HG02840 (cell line): Measurements from ENCODE around the gene FAAP20.

ENCODE experiments used
- ATAC-seq: cut with Tn5 transposase; IDR thresholded peaks from one replicate; pipeline ENCODE4 v1.9.1; 2021; ENCODE audit warnings: mild to moderate bottlenecking, moderate library complexity, moderate number of reproducible peaks; ENCODE audit not compliant: unreplicated experiment, low FRiP score

The FAAP20 gene

GRCh38 chr1:2181271-2181670 lies 13.3 kb downstream of the FAAP20 start:
- no peak for ATAC-seq

DNA sequence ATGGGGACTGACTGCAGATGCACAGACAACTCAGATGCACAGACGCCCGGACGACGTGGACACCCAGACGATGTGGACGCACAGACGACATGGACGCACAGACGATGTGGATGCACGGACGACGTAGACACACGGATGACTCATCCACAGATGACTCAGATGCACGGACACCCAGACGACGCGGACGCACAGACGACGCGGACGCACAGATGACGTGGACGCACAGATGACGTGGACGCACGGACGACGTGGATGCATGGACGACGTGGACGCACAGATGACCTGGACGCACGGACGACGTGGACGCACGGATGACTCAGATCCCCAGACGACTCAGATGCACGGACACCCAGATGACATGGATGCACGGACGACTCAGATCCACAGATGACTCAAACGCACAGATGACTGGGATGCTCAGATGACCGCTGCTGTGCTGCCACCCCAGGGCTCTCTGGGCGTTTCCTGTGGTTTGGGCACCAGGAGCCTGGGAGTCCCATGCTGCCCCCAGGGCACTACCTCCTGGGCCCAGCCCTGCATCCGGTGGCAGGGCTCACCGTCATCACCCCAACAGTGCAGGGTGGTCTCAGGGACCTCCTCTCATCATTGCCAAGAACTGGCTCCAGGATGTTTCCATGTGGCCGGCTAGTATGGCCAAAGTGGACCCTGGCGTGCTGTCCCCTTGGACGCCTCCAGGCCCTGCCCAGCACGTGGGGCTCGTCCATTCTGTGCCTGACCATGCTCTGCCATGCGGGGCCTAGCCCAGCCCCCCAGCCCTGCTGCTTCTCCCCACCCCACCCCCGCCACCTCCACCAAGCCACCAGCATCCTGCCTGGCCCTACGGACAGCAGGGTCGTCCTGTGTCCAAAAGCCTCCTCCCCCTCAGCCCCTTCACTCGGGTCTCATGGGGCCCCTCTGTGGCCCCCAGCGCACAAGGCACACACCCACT lies 14.0 kb downstream of the FAAP20 start:
- ATAC-seq: no peak

GRCh38 chr1:2179283-2180013 lies 15.1 kb downstream of the FAAP20 start:
- no peak for ATAC-seq

DNA sequence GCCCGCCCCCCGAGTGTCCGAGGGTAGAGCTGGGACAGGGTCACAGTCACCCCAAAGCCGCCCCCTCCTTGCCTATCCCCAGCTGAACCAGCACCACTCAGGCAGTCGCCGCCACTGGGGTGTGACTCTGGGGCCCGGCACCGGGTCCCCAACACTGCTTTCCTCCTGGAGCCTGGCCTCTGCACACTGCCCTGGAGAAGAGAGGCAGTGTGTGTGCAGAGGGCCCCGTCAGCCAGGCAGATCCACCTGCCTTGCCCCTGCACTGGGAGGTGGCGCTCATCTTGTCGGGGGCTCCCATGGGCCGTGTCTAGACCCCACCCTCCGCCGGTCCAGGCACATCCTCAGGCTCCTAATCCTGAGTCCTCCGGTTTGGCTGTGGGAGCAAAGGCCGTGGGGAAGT lies 15.7 kb downstream of the FAAP20 start:
- no peak for ATAC-seq

DNA sequence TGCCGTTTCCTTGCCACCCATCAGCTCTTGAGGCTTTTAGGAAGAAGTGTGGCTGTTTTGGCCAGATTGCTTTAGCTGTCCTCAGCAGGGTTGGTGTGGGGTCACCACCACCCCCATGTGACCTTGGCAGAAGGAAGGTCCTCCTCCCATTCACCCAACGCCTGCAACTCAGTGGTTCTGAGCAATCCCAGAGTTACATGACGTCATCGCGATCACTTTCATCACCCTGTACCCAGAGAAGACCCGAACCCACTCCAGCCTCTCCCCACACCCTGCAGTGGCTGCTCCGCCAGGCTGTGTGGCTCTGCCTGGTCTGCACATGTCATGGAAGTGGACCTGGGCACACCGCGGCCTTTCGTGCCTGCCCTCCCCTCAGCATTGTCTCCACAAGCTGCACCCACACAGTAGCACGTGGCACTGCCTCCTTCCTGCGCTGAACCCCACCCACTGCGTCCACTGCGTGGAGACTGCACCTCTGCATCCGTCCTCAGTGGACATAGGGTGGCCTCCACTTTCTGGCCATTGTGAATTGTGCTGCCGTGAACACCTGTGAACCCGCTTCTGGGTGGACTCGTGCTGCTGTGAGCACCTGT lies 16.5 kb downstream of the FAAP20 start:
- ATAC-seq: no peak

GRCh38 chr1:2177541-2177940 lies 17.0 kb downstream of the FAAP20 start:
- no peak for ATAC-seq

DNA sequence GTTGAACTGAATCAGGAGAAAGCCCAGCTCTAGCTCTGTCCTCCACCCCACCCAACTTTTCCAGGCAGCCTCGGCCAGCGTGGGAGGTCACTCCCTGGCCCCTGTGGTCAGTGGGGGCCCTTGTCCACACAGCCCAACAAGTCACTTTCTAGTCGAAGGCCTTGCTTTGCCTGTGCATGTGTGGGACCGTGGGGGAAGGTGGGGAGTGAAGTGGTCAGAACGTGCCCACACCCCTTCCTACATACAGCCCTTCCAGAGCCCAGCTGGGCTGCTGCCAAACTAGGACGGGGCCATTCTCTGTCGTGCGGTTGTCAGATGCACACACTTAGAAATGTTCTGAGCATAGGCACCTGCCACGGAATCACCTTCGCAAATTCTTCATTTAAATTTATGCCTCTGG lies 18.0 kb downstream of the FAAP20 start:
- no peak for ATAC-seq

DNA sequence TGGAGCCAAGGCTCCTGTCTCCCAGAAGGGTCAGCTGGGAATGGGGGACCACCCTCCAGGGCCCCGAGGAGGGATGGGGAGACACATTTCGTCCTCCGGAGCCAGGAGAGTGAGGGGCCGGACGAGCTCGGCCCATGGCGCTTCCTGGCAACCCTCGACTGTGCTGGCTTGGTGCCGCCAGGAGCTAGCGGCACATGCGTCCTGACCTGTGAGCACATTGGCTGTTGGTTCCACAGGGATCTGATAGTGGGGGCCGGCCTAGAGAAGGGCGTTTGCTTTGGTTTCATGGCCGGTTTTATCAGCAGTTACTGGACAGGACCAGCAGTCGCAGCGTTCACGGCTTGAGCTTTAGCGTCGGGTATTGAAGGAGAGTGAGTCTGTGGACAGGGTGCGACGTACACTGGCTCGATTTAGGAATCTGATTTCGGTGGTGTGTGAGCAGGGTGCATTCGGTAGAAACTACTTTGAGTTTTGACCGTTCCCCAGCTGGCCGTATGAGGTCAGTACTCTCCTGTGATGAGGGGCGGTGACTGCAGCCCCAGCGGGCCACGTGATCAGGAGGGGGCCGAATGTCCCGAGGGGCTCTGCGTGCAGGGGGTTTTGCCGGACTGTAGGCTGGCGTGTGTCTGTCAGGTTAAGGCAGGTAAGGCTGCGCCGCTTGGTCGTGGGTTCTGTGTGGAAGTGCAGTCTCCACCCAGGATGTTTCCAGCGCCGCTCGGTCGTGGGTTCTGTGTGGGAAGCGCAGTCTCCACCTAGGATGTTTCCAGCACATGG lies 18.7 kb downstream of the FAAP20 start:
- no peak for ATAC-seq

DNA sequence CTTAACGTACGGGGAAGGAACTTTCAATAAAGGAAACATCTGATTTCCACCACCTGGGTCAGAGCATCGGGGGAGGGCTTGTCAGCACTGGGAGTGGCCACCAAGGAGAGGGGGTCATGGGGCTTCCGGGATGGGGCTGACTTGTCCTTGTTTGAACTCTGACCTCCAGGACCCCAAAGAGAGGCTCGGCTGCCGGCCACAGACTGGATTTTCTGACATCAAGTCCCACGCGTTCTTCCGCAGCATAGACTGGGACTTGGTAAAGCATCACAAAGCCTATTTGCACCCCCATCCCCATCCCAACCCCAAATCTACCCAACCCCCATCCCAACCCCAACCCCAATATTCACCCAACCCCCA lies 19.5 kb downstream of the FAAP20 start:
- ATAC-seq: no peak

DNA sequence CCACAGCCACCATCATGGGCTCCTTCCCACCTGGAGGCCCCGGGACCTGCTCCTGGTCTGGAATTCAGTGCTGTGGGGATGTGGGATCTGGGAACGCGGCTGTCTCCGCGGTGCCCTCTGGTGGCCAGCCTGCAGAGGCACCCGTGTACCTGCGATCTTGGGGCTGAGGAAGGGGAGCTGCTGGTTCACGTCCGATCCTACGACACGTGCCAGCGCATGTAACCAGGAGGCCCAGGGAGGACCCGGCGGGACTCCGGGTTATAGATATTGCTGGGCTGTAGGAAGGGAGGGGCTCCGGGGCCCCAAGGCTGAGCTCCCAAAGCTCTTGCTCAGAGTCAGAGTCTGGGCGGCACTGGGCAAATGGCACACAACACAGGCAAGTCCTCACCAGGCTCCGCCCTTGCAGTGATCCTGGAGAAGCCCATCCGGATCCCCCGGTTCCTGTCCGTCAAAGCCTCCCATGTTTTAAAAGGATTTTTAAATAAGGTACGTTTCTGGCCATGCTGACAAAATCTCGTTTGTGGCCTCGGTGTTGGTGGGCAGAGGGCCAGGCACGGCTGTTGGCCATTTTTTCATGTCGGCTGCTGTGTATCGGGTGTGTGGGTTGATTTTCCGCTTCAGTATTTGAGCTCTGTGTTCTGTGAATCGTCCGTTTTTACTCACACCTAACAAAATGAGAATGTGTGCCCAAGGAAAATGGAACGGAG lies 20.1 kb downstream of the FAAP20 start:
- no peak for ATAC-seq

DNA sequence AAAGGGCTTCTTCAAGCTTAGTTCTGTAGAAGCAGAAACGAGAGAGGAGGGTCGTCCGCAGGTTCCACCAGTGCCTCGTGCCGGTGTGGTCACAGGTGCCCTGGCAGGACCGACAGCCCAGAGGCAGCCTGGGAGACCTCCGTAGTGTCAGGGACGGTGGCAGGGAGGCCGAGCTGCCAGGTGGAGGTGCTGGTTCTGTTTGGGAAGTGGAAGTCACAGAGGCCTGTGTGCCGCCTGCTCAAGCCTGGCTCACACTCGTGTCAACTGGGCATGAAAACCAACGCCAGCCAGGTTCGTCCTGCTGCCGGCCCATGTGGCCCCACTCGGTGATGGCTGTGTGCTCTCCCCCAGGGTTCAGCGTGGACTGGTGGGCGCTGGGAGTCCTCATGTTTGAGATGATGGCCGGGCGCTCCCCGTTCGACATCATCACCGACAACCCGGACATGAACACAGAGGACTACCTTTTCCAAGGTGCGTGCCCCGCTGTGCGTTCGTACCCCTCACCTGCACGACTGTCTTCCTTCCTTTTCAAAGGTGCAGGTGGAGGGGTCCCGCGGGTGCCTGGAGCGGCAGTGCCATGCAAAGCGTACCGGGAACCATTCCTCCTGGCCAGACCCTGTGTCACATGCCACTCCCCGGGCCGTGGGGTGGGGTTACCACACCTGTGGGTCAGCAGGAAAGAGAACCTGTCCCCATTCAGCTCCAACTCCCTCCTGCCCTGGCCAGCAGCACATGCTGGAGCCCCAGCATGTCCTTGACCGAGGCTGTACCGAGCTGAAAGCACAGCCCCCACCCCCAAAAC lies 20.8 kb downstream of the FAAP20 start:
- no peak for ATAC-seq

GRCh38 chr1:2172551-2173146 lies 21.9 kb downstream of the FAAP20 start:
- no peak for ATAC-seq

- ATAC-seq: no peak
Measured at GRCh38 chr1:2172012-2172411, 22.6 kb downstream of the FAAP20 start.

- no peak for ATAC-seq
Measured at GRCh38 chr1:2170211-2170610, 24.4 kb downstream of the FAAP20 start.

- no peak for ATAC-seq
Measured at GRCh38 chr1:2169200-2169836, 25.3 kb downstream of the FAAP20 start.

DNA sequence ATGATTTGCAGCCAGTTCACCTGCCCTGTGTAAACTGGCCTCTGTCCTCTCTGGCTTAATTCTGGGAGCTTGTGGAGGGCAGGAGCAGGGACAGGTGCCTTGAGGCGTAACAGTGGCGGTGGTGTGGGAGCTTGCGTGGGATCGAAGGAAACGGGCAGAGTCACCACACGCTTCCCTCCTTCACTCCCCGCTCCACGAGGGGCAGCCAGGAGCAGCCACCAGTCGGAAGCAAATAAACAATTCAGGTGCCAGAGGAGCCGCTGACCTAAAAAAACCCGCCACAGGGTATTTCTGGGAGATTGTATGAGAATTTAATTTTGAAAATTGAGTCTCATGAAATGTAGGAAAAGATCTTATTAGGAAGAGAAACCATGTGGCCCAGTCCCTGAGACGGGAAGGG lies 26.0 kb downstream of the FAAP20 start:
- ATAC-seq: no peak

DNA sequence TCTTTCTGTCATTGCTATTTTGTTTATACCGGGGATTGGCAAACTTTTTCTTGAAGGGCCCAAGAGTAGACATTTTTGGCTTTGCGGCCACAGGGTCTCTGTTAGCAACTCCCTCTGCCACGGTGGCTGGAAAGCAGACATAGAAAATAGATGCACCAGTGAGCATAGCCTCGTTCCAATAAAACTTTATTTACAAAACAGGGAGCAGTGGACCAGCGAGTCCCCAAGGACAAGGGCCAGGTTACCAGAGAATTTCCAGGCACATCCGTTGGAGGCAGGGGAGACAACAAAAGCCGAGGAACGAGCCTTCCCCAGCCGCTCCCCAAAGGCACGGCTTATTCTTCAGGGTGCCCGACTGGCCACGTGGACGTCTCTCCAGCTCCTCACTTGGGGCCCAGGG lies 26.5 kb downstream of the FAAP20 start:
- no peak for ATAC-seq

GRCh38 chr1:2166695-2167094 lies 27.9 kb downstream of the FAAP20 start:
- no peak for ATAC-seq
